Parathyroid adenoma (tissue), 2 donors: Measurements from ENCODE around the gene HLA-DMA.

Experiments
- H2AFZ ChIP-seq: fragments of 300-600 bp; sonication (generic); one replicate; pipeline ENCODE4 v1.7.0; 2017; ENCODE audit warnings: antibody characterized with exemption, mild to moderate bottlenecking
- H3K27ac ChIP-seq: fragments of 300-600 bp; sonication (generic); one replicate; pipeline ENCODE4 v1.7.0; 2017
- H3K27me3 ChIP-seq: fragments of 300-600 bp; sonication (generic); one replicate; pipeline ENCODE4 v1.7.0; 2017; ENCODE audit warnings: low read length; ENCODE audit not compliant: control insufficient read depth, insufficient read depth
- H3K36me3 ChIP-seq: fragments of 300-600 bp; sonication (generic); one replicate; pipeline ENCODE4 v1.7.0; 2017; ENCODE audit warnings: low read length; ENCODE audit not compliant: control insufficient read depth, insufficient read depth
- H3K4me1 ChIP-seq: fragments of 300-600 bp; sonication (generic); one replicate; pipeline ENCODE4 v1.7.0; 2017; ENCODE audit warnings: control low read depth
- H3K4me2 ChIP-seq: fragments of 300-600 bp; sonication (generic); one replicate; pipeline ENCODE4 v1.7.0; 2017; ENCODE audit warnings: low read length
- H3K4me3 ChIP-seq: fragments of 300-600 bp; sonication (generic); one replicate; pipeline ENCODE4 v1.7.0; 2017; ENCODE audit warnings: low read depth, low read length
- H3K79me2 ChIP-seq: fragments of 300-600 bp; sonication (generic); one replicate; pipeline ENCODE4 v1.7.0; 2017; ENCODE audit warnings: control low read depth
- H3K9ac ChIP-seq: fragments of 300-600 bp; sonication (generic); one replicate; pipeline ENCODE4 v1.7.0; 2017; ENCODE audit warnings: mild to moderate bottlenecking
- H3K9me3 ChIP-seq: fragments of 300-600 bp; sonication (generic); one replicate; pipeline ENCODE4 v1.7.0; 2017; ENCODE audit warnings: low read length; ENCODE audit not compliant: control insufficient read depth
- CTCF ChIP-seq: fragments of 300-600 bp; sonication (generic); IDR thresholded peaks from one replicate; pipeline ENCODE4 v1.7.0; 2017; ENCODE audit warnings: antibody characterized with exemption, mild to moderate bottlenecking
- donor health status: primary hyperparathyroidism.

HLA-DMA gene

GRCh38 chr6:32922083-32922482 lies 30.8 kb downstream of the HLA-DMA start:
- no peak overlapping the region for H3K4me3 ChIP-seq
- H3K4me1 ChIP-seq, result no peaks in the 10 kb centered on the region
- no peak overlapping the region for H3K9ac ChIP-seq
- no peak overlapping the region for H3K4me2 ChIP-seq
- H3K79me2 ChIP-seq, result no peaks in the 10 kb centered on the region
- no peak for TF ChIP-seq CTCF
- no peak overlapping the region for H2AFZ ChIP-seq
- no peaks in the 10 kb centered on the region for H3K36me3 ChIP-seq
- no peaks in the 10 kb centered on the region for H3K9me3 ChIP-seq
- H3K27ac ChIP-seq, result no peak overlapping the region
- H3K27me3 ChIP-seq, result no peaks in the 10 kb centered on the region

- no peaks in the 10 kb centered on the region for H3K9me3 ChIP-seq
- H3K27me3 ChIP-seq, result no peaks in the 10 kb centered on the region
- H3K4me1 ChIP-seq, result no peaks in the 10 kb centered on the region
- no peak for TF ChIP-seq CTCF
- H3K4me2 ChIP-seq, result no peak overlapping the region
- H3K9ac ChIP-seq, result no peak overlapping the region
- H2AFZ ChIP-seq, result no peak overlapping the region
- H3K79me2 ChIP-seq, result no peaks in the 10 kb centered on the region
- H3K36me3 ChIP-seq, result no peaks in the 10 kb centered on the region
- no peak overlapping the region for H3K27ac ChIP-seq
- no peak overlapping the region for H3K4me3 ChIP-seq
Observed at GRCh38 chr6:32920715-32921114, 32.2 kb downstream of the HLA-DMA start.

- Histone ChIP-seq H3K4me3 (no peak overlapping the region), H3K79me2 (no peaks in the 10 kb centered on the region), H3K4me1 (no peaks in the 10 kb centered on the region), H3K36me3 (no peaks in the 10 kb centered on the region), H2AFZ (no peak overlapping the region), H3K27me3 (no peaks in the 10 kb centered on the region), H3K9me3 (no peaks in the 10 kb centered on the region), H3K4me2 (no peak overlapping the region), H3K9ac (no peak overlapping the region), H3K27ac (no peak overlapping the region)
- no peak for TF ChIP-seq CTCF
Observed at GRCh38 chr6:32912951-32913350, 39.9 kb downstream of the HLA-DMA start.

DNA sequence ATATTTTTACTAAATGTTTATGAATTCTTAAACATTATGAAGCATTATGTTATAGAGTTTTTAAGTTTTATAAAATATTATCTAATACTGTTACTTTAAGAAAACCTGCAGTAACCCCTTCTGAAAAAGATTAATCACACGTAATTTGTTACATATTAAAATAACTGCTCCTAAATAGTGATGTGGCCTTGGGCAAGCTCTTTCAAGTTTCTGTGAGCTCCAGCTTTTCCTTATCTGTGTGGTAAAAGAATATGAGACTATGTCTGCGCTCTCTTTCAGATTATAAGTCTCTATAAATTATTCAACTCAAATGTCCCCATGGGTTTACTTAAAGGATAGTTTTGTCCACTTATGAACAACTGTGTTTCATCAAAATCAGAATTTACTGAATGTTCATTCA lies 44.0 kb downstream of the HLA-DMA start:
- Histone ChIP-seq H3K9ac (no peak overlapping the region), H3K27ac (no peak overlapping the region), H2AFZ (no peak overlapping the region), H3K4me3 (no peak overlapping the region), H3K27me3 (no peaks in the 10 kb centered on the region), H3K4me2 (no peak overlapping the region), H3K36me3 (no peaks in the 10 kb centered on the region), H3K9me3 (no peaks in the 10 kb centered on the region), H3K79me2 (no peaks in the 10 kb centered on the region), H3K4me1 (no peaks in the 10 kb centered on the region)
- no peak for TF ChIP-seq CTCF

- Histone ChIP-seq H3K27me3 (no peaks in the 10 kb centered on the region), H3K79me2 (no peaks in the 10 kb centered on the region), H2AFZ (no peak overlapping the region), H3K9me3 (no peaks in the 10 kb centered on the region), H3K4me1 (no peaks in the 10 kb centered on the region), H3K4me2 (no peak overlapping the region), H3K36me3 (no peaks in the 10 kb centered on the region), H3K4me3 (no peak overlapping the region), H3K27ac (no peak overlapping the region), H3K9ac (no peak overlapping the region)
- TF ChIP-seq CTCF, result no peak
Observed at GRCh38 chr6:32906539-32906938, 46.4 kb downstream of the HLA-DMA start.
